ENCODE measurements around the gene DHX36.

DHX36 gene, protein sequence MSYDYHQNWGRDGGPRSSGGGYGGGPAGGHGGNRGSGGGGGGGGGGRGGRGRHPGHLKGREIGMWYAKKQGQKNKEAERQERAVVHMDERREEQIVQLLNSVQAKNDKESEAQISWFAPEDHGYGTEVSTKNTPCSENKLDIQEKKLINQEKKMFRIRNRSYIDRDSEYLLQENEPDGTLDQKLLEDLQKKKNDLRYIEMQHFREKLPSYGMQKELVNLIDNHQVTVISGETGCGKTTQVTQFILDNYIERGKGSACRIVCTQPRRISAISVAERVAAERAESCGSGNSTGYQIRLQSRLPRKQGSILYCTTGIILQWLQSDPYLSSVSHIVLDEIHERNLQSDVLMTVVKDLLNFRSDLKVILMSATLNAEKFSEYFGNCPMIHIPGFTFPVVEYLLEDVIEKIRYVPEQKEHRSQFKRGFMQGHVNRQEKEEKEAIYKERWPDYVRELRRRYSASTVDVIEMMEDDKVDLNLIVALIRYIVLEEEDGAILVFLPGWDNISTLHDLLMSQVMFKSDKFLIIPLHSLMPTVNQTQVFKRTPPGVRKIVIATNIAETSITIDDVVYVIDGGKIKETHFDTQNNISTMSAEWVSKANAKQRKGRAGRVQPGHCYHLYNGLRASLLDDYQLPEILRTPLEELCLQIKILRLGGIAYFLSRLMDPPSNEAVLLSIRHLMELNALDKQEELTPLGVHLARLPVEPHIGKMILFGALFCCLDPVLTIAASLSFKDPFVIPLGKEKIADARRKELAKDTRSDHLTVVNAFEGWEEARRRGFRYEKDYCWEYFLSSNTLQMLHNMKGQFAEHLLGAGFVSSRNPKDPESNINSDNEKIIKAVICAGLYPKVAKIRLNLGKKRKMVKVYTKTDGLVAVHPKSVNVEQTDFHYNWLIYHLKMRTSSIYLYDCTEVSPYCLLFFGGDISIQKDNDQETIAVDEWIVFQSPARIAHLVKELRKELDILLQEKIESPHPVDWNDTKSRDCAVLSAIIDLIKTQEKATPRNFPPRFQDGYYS

DNA sequence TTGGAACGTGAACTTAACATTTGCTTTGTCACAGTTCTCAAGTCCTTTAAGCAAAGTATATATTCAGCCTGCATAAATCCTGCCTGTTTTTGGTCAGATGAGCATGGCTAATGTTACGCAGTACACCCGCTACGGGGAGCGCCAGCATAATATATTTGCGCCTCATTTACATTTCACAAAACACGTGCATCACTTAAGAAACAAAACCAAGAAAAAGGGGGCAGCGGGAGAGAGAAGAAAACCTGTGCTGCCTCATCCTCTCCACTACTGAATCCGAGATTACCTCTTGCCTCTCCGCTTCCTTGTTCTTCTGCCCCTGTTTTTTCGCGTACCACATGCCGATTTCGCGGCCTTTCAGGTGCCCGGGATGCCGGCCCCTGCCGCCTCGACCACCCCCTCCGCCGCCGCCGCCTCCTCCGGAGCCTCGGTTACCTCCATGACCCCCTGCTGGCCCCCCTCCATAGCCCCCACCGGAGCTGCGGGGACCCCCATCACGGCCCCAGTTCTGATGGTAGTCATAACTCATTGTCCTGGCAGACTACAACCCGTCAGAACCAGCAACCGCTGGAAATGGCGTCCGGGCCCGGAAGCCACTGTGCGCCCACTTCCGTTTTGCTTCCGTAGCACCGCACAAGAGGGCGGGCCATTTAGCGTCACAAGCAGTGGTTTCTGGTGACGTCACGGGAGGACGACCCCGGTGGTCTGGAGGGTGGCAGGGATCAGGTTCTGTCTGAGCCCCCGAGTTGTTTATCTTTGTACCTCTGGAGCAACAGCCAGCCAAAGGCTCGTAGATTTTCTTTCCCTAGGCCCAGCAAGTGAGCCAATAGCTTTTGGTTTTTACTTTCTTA is at the start of gene DHX36:
Gene DHX36, minus strand, starts transcription at position 597 of the 848 bp plus-strand sequence. Its CDS starts 71 bp downstream, at position 526.
- peak; percentile 83 for DNase-seq

DNA sequence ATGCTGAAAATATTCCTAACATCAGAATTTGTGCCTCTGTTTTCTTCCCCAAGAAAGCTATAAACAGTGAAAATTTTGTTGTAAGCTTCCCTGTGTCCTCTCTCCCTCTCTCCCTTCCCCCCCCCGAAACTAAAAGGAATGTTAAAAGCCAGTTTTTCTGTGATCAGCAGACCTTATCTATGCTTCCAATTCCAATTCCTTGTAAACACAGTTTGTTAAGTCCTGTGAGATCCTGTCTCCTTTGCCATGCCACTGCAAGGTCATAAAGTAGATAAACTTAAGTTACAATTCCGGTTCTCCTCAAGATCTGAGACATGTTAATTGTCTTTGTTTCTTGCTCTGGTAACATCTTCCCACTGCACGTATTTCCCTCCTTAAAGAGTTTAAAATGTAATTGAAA is 42.9 kb upstream of the DHX36 start:
- DNase-seq, result no peak

DNA sequence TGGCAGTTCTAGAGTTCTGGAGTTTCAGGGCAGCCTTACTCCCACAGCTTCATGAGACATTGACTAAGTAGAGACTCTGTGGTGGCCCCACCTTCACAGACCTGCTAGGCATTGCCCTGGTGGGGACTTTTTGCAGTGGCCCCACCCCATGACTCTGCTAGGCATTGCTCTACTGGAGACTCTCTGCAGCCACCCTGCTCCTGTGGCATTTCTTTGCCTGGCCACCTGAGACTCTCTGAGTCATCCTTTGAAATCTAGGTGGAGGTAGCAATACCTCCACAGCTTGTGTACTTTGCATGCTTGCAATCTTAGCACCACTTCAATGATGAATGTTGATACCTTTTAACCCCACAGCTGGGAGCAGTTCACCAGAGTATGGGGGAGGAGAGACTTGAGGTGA is 40.6 kb upstream of the DHX36 start:
- no peak for DNase-seq

DNA sequence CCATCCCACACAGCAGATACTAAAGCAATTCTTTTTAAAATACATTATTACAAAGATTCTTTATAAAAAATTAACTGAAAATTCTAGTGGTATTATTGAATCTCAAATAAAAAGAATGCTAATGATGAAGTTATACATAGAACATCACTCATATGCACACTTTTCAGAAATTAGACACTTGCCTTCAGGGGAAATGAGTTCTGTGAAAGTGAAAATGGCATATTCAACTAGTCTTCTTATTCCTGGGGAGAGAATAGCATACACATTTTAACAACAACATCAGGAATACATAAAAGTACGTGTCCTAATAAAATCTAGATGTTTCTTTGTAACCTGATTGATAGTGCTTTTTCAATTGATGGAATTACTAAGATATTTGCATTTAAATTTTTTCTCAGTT is 36.8 kb upstream of the DHX36 start:
- DNase-seq, result no peak

DNA sequence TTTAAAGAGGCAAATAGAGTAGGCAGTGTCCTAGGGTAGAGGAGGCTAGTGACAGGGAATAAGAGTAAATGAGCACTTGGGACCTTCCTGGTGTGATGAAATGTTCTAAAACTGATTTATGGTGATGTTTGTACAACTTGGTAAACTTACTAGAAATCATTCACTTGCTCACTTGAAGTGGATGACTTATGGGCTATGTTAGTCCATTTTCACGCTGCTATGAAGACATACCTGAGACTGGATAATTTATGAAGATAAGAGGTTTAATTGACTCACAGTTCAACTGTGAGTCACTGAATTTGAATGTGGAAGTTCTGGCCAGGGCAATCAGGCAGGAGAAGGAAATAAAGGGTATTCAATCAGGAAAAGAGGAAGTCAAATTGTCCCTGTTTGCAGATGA is 31.7 kb upstream of the DHX36 start:
- no peak for DNase-seq

DNA sequence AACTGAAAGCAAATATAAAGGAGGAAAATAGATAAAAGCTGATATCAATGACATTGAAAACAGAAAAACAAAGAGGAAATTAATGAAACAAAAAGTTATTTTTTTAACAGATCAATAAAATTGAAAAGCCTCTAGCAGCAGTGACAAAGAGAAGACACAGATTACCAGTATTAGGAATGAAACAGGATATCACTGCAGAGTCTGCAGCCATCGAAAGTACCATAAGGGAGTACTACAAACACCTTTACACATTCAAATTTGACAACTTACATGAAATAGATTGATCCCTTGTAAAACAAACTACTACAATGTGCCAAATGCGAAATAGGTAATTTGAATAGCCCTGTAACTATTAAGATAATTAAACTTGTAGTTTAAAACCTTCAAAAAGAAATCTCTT is 24.9 kb upstream of the DHX36 start:
- no peak for DNase-seq

DNA sequence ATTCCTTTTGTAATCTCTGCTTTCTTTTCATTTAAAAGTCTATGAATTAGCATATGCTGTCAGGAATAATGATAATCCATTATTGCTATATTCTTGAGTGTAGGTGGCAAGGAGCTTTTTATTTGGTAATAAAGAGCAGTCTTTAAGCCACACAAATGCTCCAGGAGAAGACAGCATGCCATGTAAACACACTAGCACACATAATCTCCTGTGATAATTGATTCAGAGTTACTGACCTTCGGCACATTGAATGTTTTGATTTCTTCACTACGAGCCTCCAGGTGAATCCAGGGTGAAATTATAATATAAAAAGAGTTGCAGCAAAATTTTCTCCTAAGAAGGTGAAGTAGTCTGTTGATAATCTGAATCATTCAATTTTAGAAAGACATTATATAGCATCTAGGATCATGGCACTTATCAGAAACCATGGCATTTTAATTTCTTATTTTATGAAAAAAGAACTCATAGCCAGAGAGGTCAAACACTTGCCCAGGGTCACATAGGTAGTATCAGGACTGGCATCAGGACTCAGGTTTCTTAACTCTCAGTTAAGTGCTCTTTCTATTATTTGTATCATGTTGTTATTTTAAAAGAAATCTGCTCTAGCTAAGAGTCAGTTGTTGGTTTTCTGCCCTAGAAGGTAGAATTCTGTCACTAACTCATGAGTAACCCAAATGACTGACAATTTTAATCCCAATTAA is 21.3 kb upstream of the DHX36 start:
- DNase-seq, result no peak

DNA sequence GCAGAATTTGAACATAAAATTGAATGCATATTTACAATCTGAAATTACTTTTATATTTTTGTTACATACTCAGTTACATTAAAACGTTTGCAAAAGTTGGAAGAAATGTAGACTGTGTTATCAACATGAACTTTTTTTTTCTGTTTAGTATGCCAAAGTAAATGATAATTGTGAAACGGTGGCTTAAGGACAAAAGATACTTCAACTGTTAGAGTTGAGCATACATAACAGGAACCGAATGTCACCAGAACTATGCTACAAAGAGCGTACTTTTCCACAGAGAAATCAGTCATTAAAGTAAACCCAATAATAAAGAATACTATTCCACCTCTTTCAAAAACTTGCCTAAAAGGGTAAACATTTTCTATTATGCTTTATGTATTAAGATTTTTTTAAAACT is 14.3 kb upstream of the DHX36 start:
- DNase-seq, result no peak

DNA sequence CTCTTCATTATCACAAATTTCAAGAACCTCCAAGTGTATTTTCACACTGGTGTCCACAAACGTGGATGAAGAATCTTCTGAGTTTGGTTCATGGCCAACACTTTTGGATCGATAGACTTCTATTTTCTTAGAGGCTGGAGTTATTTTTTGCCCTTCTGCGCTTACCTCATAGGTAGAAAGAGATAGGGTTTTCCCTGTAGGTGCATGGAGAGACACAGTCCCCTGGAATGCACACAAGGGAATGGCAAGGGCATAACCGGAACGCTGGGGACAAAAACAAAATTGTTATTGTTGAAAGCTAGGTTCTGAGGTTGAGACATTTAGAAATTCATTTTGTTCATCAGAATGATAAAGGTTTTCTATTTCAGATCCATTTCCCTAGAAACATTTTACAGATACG is 13.7 kb upstream of the DHX36 start:
- DNase-seq, result no peak

DNA sequence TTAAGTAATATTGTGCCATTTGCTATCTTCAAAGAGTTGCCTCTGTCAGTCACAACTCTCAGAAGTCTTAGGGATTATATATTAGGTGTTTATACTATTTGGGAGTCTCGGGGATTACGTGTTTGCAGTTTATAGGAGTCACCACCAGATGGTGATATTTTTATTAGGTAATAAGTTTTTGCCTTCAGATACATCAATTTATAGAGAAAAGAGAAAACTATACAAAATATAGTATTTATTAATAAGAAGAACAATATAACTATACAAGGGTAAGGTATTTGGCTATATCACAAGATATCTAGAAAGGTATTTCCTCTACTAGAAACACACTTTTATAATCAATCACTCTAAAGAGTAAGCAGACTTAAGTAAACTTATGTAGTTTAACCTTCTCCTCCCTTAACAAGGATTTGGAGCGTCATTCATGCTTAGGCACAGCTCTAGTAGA is 10.7 kb upstream of the DHX36 start:
- no peak for DNase-seq

DNA sequence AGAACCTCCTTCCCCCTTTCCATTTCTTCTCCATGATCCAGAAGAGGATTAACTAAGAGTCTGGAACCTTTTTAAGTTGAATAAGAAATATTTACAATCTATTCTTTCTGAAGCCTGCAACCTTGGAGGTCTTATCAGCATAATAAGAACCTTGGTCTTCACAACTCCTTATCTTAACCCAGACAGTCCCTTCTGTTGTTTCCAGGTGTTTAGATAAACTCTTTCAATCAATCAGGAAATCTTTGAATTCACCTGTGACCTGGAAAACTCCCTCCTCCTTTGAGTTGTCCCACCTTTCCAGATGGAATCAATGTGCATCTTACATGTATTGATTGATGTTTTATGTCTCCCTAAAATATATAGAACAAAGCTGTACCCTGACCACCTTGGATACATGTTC is 3.6 kb upstream of the DHX36 start:
- no peak for DNase-seq

DNA sequence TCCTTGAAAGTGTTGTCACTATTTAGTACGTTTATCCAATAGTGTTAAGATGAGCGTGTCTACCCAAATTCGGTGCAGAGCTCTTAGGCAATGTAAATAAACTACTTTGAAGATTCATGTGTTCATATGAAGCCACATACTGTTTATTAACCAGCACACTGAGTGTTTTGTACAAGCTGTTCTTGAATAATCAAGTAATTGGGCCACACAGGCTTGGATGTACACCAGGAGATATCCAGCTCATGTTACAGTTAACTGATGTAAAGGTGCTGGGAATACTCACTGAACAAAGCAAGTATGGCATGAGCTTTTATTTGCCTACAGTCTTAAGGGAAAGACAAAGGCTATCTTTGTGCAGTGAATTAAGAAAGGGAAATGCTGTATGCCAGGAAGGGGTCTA is 632 bp upstream of the DHX36 start:
- no peak for DNase-seq

DNA sequence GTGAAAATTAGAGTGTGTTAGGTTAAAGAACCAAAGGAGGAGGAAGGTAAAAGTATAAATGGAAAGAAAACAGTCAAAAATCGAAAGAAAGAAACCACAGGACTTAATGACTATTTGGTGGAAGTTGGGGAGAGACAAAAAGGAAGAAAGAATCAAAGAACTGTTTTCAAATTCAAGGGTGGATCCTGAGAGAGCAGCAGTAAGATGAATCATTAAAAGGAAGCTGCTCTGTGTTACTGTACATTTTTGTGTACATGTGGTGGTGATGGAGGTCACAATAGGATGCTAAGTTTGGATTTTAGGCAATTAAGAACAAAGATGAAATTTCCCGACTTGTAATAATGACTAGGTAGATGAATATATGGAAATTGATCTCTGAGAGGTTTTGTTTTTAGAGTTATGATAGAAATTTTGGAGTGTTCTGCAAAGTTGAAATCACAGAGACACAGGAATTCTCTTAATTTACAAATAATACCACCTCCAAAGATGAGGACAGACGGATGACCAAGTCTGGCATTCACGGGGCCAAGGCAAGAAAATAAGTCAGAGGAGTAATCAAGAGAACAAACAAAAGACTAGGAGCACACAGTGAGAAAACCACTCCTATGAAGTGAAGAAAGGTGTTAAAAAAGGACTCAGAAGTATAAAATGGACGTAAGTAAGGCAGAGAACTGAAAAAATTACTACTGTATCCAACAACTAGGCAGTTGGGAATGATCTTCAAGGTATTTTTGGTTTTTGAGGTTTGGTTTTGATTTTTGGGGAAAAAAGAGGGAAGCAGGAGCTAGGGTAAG is 7.1 kb downstream of the DHX36 start:
- no peak for DNase-seq

DNA sequence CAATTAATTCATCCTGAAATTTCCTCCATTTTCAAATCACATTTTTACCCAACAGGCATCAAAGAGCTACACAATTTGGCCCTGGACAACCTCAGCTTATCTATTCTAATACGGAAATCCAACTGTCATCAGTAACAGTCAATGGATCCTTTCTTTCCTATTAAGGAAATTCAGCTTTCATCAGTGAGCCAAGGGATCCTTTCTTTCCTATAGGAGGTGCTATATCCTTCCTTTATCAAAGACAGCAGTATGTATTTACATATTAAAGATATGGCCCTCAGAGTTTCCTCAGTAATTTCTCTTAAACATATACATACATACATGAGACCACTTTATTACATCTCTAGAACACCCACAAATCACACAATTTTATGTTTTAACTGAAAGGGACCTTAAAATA is 10.1 kb downstream of the DHX36 start:
- DNase-seq, result no peak

DNA sequence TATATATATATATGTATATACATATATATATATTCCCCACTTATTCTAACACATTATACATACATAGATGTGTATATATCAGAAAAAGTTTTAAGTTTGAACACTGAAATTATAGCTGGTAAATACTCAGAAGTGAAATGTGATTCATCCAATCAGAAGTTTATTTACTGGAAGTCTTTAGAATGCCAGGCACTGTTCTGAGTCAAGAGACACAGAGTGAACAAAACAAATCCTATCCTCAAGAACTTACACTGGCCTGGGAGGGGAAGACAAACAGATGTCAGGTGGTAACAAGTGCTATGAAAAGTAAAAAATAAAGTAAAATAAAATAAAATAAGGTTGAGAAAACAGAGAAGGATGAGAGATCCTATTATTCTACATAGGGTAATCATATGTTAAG is 13.4 kb downstream of the DHX36 start:
- DNase-seq, result no peak

DNA sequence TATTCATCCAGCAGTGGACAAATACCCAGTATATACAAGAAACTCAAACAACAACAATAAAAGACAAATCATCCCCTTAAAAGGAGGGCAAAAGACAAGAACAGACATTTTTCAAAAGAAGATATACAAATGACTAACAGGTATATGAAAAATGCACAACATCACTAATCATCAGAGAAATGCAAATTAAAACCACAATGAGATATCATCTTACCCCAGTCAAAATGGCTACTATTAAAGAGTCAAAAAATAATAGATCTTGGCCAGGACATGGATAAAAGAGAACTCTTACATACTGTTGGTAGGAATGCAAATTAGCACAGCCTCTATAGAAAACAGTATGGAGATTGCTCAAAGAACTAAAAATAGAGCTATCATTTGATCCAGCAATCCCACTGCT is 16.9 kb downstream of the DHX36 start:
- no peak for DNase-seq

DNA sequence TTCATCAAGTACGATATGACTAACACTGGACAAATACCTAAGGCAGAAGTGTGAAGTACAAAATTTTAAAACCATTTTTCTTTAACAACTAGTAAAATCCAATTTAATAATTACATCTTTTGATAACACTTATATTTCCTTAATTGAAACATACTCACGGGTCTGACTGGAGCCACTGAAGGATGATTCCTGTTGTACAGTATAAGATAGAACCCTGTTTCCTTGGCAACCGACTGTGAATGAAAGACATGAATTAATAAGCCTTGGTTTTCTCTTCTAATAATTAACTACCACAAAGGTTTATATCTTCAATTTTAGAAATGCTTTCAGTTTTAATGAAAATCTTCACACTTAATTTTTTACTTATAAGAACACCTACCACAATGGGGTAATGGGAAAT is 19.4 kb downstream of the DHX36 start:
- no peak for DNase-seq

DNA sequence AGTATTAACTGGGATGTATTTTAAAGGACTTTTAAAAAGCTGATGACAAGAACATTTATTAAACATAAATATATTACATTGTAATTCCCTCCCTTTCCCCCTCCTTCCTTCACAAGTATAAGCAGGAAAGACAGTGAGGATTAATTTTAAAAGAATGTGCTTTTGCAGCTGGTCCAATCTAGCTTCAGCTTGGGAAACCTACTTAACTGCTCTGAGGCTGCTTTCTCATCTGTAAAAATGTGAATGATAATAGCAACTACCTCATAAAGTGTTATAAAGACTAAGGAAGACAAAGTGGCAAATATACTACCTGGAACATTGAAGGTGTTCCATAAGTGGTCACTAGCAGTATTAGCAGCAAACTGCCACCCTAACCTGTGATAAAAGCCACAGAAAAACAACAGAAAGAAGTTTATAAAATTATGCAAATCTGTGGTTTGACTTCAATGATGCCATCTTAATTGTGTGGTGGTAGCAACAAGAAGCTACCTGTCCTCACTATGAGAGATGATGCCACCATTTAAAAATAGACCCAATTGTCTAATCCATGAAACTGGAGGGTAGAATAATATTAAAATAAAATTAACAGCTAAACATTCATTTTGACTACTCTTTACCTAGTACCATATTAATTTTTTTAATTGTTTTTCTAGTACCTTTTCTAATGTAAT is 20.0 kb downstream of the DHX36 start:
- no peak for DNase-seq

DNA sequence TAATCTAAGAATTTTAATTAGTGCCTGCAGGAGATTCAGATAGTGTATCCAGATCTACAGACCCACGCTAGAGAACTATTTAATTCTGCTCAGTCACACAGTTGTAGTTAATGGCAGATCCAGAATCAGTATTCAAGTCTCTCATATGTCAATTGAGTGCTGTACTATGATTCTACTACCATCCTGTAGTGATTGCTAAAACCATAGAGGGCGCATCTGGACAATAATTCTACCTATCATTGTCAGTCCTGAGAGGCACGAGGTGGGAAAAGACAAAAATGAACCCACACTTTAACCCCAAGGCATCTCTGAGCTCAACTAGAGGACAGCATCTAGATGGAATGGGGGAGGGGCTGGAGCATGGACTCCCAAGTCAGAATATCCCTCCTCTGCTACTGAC is 22.7 kb downstream of the DHX36 start:
- no peak for DNase-seq

DNA sequence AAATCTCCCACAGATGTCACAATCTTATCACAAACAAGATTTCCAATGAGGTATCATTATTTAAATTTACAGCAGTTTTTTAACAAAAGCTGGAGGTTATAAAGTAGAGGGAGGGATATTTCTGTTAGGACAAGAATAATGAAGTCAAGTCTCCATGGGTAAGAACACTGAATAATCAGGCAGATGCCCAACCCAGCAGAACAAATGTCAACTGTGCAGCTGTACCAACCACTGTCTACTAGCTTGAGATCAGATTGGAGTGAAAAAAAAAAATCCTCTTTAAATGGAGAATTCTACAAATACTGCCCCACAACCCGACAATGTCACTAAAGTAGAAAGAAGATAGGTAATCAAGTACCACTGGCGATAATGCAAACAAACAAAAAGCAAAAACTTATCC is 30.3 kb downstream of the DHX36 start:
- no peak for DNase-seq

DNA sequence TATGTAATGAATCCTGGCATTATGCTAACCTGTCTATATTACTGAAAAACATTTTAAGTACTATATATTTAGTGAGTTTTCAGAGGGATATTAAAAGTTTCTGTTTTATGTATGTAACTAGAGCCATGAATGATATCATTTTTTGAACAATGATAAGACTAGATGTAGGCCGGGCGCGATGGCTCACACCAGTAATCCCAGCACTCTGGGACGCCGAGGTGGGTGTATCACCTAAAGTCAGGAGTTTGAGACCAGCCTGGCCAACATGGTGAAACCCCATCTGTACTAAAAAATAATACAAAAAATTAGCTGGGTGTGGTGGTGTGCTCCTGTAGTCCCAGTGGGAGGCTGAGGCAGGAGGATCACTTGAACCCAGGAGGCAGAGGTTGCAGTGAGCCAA is 34.1 kb downstream of the DHX36 start:
- DNase-seq, result no peak
